ENCODE results near the gene LHX2. TPM values are rescaled to one million over a fixed set of nuclear protein-coding genes. Genes with fewer than 3 reads are reported as not detected.

Gene LHX2
- total RNA-seq, 3 donors from 2014 or later, result not detected

DNA sequence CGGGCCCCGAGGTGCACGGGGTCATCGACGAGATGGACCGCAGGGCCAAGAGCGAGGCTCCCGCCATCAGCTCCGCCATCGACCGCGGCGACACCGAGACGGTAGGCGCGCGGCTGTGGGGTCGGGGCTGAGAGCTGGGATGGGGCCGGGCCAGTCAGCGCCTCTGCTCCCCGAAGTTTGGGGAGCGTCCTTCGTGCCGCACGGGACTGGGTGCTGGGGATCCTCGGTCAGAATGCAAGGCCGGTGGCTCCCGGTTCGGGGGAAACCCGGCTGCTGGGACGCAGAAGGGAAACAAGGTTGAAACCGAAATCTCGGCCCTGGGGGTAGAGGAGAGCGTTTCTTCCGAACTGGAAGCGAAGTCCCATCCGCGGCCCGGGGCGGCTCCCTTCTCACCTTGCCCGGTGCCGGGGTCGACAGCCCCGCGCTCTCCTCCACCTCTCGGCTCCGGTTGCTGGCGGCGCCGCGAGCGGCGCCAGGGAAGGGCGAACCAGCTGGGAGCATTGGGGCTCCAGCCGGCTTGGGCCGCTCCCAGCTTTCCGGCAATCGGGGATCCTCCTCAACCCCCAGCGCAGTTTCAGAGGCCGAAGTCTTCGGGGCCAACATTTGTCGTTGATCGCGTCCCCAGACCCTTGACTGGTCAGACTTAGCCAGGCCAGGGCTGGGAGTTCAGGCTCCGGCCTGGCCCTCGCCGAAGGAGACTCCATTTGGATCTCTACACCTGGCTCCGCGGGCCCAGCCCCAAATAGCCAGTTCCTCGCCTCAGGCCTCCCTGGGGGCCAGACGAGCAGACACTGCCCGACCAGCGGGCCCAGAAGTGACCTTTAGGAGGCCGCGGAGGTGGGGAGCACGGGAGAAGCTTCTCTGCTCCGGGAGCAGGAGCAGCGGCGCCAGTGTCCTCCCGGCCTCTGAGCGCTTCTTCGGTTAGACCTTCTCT is 1.1 kb downstream of the LHX2 start:
- no peak for TF ChIP-seq POLR2A (IDR thresholded peaks at IDR 0.05)
- TF ChIP-seq CTCF (IDR thresholded peaks at IDR 0.05), result no peak
- TF ChIP-seq POLR2AphosphoS5 (IDR thresholded peaks at IDR 0.05), result no peak
- H3K4me3 ChIP-seq, result peak overlapping the region; percentile 24 to 63 (median 37)
- peaks cover 7 to 17% of the 10 kb centered on the region in 2 donors for H3K4me1 ChIP-seq
- H3K9me3 ChIP-seq, result no peaks in the 10 kb centered on the region
- peaks cover 36 to 100% of the 10 kb centered on the region in 2 donors for H3K27me3 ChIP-seq
- DNase-seq (ENCODE audit: low spot score in 2 of 2), result no peak
- intact Hi-C loops (cut with DNase I; ENCODE audit: low total_unique reads), result no loop called here
- H3K27ac ChIP-seq, result no peak overlapping the region
- H3K36me3 ChIP-seq, result no peaks in the 10 kb centered on the region

- peak overlapping the region in 1 of 3 donors; percentile 63 for H3K4me3 ChIP-seq
- no peaks in the 10 kb centered on the region for H3K36me3 ChIP-seq
- DNase-seq (ENCODE audit: low spot score in 2 of 2), result no peak
- H3K4me1 ChIP-seq, result peaks cover 9 to 17% of the 10 kb centered on the region in 2 donors
- TF ChIP-seq CTCF (IDR thresholded peaks at IDR 0.05), result no peak
- no peak for TF ChIP-seq POLR2AphosphoS5 (IDR thresholded peaks at IDR 0.05)
- TF ChIP-seq POLR2A (IDR thresholded peaks at IDR 0.05), result no peak
- H3K27ac ChIP-seq, result no peak overlapping the region
- H3K27me3 ChIP-seq, result peaks cover 33 to 100% of the 10 kb centered on the region in 2 donors
- H3K9me3 ChIP-seq, result no peaks in the 10 kb centered on the region
- intact Hi-C loops (cut with DNase I; ENCODE audit: low total_unique reads), result no loop called here
Observed at GRCh38 chr9:124013309-124014210, 2.0 kb downstream of the LHX2 start.

DNA sequence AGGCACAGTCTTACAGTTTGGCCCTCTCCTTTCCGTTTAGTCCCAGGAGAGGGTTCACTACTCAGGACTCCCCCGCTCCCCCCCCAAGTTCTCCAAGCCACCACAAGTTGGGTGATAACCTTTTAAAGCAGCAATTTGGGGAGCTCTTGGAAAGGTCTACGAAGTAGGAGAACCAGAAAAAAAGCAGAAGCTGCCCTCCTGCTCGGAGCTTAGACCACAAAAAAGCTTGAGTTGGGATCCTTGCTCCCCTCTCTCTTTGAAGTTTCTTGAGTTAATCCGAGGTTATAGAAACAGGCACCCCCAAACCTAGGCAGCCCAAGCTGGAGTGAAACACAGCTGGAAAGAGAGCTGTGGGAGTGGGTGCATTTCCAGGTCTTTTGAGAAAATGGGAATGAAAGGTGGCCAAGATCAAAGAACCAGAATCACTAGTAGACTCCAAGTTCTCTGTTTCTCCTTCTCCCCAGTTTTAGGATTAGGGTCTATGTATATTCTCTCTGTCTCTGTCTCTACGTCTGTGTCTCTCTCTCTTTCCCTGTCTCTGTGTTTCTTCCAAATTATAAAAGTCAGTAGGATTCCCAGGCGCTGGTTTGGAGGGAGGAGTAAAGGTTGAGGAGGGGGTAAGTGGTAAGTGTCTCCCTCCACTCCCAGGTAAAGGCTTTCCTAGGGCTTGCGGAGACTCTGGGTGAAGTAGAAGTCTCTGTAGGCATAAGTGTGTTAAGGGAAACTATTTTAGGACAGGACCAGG is 2.8 kb downstream of the LHX2 start:
- DNase-seq (ENCODE audit: low spot score in 2 of 2), result no peak
- Histone ChIP-seq H3K9me3 (no peaks in the 10 kb centered on the region), H3K4me3 (no peak overlapping the region), H3K27ac (no peak overlapping the region), H3K27me3 (peaks cover 32 to 100% of the 10 kb centered on the region in 2 donors), H3K4me1 (peaks cover 9 to 13% of the 10 kb centered on the region in 2 donors), H3K36me3 (no peaks in the 10 kb centered on the region)
- TF ChIP-seq POLR2AphosphoS5 (IDR thresholded peaks at IDR 0.05) (no peak), CTCF (IDR thresholded peaks at IDR 0.05) (no peak), POLR2A (IDR thresholded peaks at IDR 0.05) (no peak)
- intact Hi-C loops (cut with DNase I; ENCODE audit: low total_unique reads), result no loop called here

DNA sequence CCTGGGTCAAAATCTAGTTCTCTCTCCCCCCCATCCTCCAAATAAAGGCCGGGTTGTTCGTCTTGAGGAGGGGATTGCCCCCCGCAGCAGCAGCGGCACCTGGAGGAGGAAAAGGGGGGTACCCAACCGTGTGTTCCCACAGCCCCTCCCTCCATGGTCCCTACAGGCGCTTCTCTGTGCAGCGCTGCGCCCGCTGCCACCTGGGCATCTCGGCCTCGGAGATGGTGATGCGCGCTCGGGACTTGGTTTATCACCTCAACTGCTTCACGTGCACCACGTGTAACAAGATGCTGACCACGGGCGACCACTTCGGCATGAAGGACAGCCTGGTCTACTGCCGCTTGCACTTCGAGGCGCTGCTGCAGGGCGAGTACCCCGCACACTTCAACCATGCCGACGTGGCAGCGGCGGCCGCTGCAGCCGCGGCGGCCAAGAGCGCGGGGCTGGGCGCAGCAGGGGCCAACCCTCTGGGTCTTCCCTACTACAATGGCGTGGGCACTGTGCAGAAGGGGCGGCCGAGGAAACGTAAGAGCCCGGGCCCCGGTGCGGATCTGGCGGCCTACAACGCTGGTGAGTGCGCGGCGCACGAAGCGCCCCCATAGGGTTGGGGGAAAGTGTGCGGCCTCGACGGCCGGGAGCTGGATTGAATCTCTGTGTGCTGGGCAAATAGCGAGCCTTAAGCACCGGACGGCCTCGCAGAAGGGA is 3.5 kb downstream of the LHX2 start:
- H3K4me1 ChIP-seq, result peaks cover 9 to 13% of the 10 kb centered on the region in 2 donors
- no peak overlapping the region for H3K4me3 ChIP-seq
- no peak for DNase-seq (ENCODE audit: low spot score in 2 of 2)
- TF ChIP-seq CTCF (IDR thresholded peaks at IDR 0.05) (no peak), POLR2A (IDR thresholded peaks at IDR 0.05) (no peak), POLR2AphosphoS5 (IDR thresholded peaks at IDR 0.05) (no peak)
- peaks cover 32 to 100% of the 10 kb centered on the region in 2 donors for H3K27me3 ChIP-seq
- H3K9me3 ChIP-seq, result no peaks in the 10 kb centered on the region
- intact Hi-C loops (cut with DNase I; ENCODE audit: low total_unique reads), result no loop called here
- H3K27ac ChIP-seq, result no peak overlapping the region
- H3K36me3 ChIP-seq, result no peaks in the 10 kb centered on the region
